Central memory CD4-positive, alpha-beta T cell (primary cell): ENCODE data around the gene ZFP92.

Source experiments
- DNase-seq: peaks from one replicate; pipeline ENCODE4 v3.0.0; 2022

Gene ZFP92

GRCh38 chrX:153409414-153410101, 1.7 kb upstream of the ZFP92 start:
- DNase-seq = no peak

GRCh38 chrX:153410373-153410772, 899 bp upstream of the ZFP92 start:
- DNase-seq = no peak

- DNase-seq = no peak
These were observed 401 bp upstream of the ZFP92 start for GRCh38 chrX:153410888-153411254.

GRCh38 chrX:153411988-153412574, 809 bp downstream of the ZFP92 start:
- no peak for DNase-seq

- no peak for DNase-seq
These were observed 1.8 kb downstream of the ZFP92 start for GRCh38 chrX:153412746-153413720.

GRCh38 chrX:153413731-153414130, 2.5 kb downstream of the ZFP92 start:
- DNase-seq = no peak

- no peak for DNase-seq
These were observed 3.7 kb downstream of the ZFP92 start for GRCh38 chrX:153414856-153415510.

GRCh38 chrX:153416781-153417450, 5.6 kb downstream of the ZFP92 start:
- DNase-seq = no peak

- no peak for DNase-seq
These were observed 6.4 kb downstream of the ZFP92 start for GRCh38 chrX:153417637-153418036.

- no peak for DNase-seq
These were observed 9.8 kb downstream of the ZFP92 start for GRCh38 chrX:153420851-153421599.

GRCh38 chrX:153421856-153422255, 10.6 kb downstream of the ZFP92 start:
- DNase-seq = no peak

GRCh38 chrX:153423652-153424051, 12.4 kb downstream of the ZFP92 start:
- DNase-seq = no peak

- no peak for DNase-seq
These were observed 14.9 kb downstream of the ZFP92 start for GRCh38 chrX:153426204-153426603.

GRCh38 chrX:153430796-153431195, 19.5 kb downstream of the ZFP92 start:
- no peak for DNase-seq

GRCh38 chrX:153433161-153433680, 21.9 kb downstream of the ZFP92 start:
- no peak for DNase-seq

GRCh38 chrX:153433781-153434285, 22.6 kb downstream of the ZFP92 start:
- no peak for DNase-seq

- no peak for DNase-seq
These were observed 23.5 kb downstream of the ZFP92 start for GRCh38 chrX:153434801-153435200.

GRCh38 chrX:153435845-153436244, 24.6 kb downstream of the ZFP92 start:
- no peak for DNase-seq

GRCh38 chrX:153438532-153438931, 27.3 kb downstream of the ZFP92 start:
- DNase-seq = no peak

GRCh38 chrX:153439977-153440376, 28.7 kb downstream of the ZFP92 start:
- no peak for DNase-seq

GRCh38 chrX:153440556-153441135, 29.4 kb downstream of the ZFP92 start:
- no peak for DNase-seq
